GM12891 (cell line): Measurements from ENCODE around the gene MAML2.

Source experiments
- POLR2A ChIP-seq: IDR thresholded peaks from 2 replicates; pipeline ENCODE4 v1.6.1; 2011; ENCODE audit warnings: low read depth, low read length, control low read depth
- POLR2AphosphoS5 ChIP-seq: IDR thresholded peaks from 2 replicates; pipeline ENCODE4 v1.6.1; 2011; ENCODE audit warnings: low read depth, low read length, control low read depth
- SPI1 ChIP-seq: IDR thresholded peaks from 2 replicates; pipeline ENCODE4 v1.6.1; 2011; ENCODE audit warnings: low read depth, low read length, control low read depth

DNA sequence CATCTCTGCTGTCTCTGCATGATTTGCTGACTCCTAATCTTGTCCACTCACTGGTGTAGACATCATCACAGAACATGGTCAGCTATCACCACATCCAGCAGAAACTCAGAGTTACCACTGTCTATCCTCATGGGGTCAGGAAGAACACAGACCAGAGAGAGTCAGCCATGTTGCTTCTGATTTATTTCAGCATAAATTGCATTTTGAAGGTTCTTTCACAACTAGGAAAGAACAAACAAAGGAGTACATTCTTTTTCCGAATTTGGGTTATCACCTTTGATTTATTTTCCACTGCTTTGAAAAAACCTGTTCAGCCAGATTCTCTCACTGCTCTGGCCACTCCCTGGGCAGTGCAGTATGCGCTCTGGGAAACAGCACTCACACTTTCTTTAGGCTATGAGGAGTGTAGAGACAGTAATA lies 247.1 kb downstream of the MAML2 start:
- TF ChIP-seq POLR2A (no peak), SPI1 (no peak), POLR2AphosphoS5 (no peak)
